H1 (cell line): ENCODE data around the gene CAMK2D. TPM values are rescaled to one million over a fixed set of nuclear protein-coding genes. Genes with fewer than 3 reads are reported as not detected.

ENCODE experiments used
- CEBPB ChIP-seq: IDR thresholded peaks from 2 replicates; pipeline ENCODE4 v1.6.1; 2012; ENCODE audit warnings: low read depth, low read length
- CTCF ChIP-seq, 3 experiments: IDR thresholded peaks; 1 replicate in 2 of 3; 2 replicates in 1 of 3; pipeline versions ENCODE4 v1.5.1 to v1.6.1; 2011; ENCODE audit warnings: low read length in 3 of 3, mild to moderate bottlenecking in 3 of 3, inconsistent platforms in 2 of 3, low read depth in 1 of 3, moderate library complexity in 1 of 3; ENCODE audit not compliant: insufficient read depth in 1 of 3; ENCODE audit errors: control extremely low read depth in 1 of 3
- GABPA ChIP-seq: IDR thresholded peaks from 2 replicates; pipeline ENCODE4 v1.6.1; 2011; ENCODE audit warnings: mild to moderate bottlenecking, low read length, moderate library complexity, borderline replicate concordance; ENCODE audit not compliant: insufficient read depth
- HDAC2 ChIP-seq, 2 experiments: fragments of 300-600 bp in 1 of 2; sonication (generic) in 1 of 2; IDR thresholded peaks; 2 replicates each; pipeline ENCODE4 v1.6.1; 2011 to 2012; ENCODE audit warnings: low read depth in 2 of 2, low read length in 2 of 2, mild to moderate bottlenecking in 2 of 2, moderate library complexity in 2 of 2, borderline replicate concordance in 1 of 2, inconsistent platforms in 1 of 2
- KDM4A ChIP-seq: IDR thresholded peaks from one replicate; pipeline ENCODE4 v1.7.1; 2012; ENCODE audit warnings: low read depth, mild to moderate bottlenecking, moderate library complexity, low read length, inconsistent platforms; ENCODE audit not compliant: severe bottlenecking
- MAFK ChIP-seq: IDR thresholded peaks from 2 replicates; pipeline ENCODE4 v1.6.1; 2012; ENCODE audit warnings: low read depth, mild to moderate bottlenecking, improper control_type of control experiment, low read length
- SIX5 ChIP-seq: IDR thresholded peaks from 2 replicates; pipeline ENCODE4 v1.6.1; 2011; ENCODE audit warnings: mild to moderate bottlenecking, low read depth, low read length
- TCF12 ChIP-seq: IDR thresholded peaks from 2 replicates; pipeline ENCODE4 v1.6.1; 2011; ENCODE audit warnings: low read depth, mild to moderate bottlenecking, low read length
- polyA plus RNA-seq, 7 experiments: library from polyadenylated mRNA; depleted of rRNA in 3 of 7; stranded (reverse) in 5 of 7; unstranded in 2 of 7; fragments of >200 nt in 5 of 7; fragments of 200-250 nt in 2 of 7; gene quantifications; 1 replicate in 5 of 7; 2 replicates in 1 of 7; 4 replicates in 1 of 7; pipeline versions ENCODE4 v1.2.1 to v1.2.3, GENCODE V29; 2011 to 2013; ENCODE audit warnings: missing spikeins in 2 of 7, mixed read lengths in 2 of 7
- total RNA-seq: library from RNA; stranded (reverse); fragmentation: NEBNext Ultra II Directional; extraction: Animal tissue kit (Norgen Biotek cat#: 25700); gene quantifications from 2 replicates; pipeline ENCODE4 v1.2.1, GENCODE V29; 2021

Gene CAMK2D
- total and polyA plus RNA-seq, 2 of the 8 experiments (the other 6 are each of a cell fraction or from before 2014, with no cell fraction given), result 3.2 to 7.0 TPM

- TF ChIP-seq KDM4A (no peak), CTCF (IDR thresholded peaks at IDR 0.05; ENCODE audit: control extremely low read depth in 1 of 3, insufficient read depth in 1 of 3, low read depth in 1 of 3, low read length in 3 of 3) (no peak), GABPA (no peak), SIX5 (no peak), CEBPB (no peak), TCF12 (no peak), HDAC2 (IDR thresholded peaks at IDR 0.05; ENCODE audit: borderline replicate concordance in 1 of 2, low read depth in 2 of 2, low read length in 2 of 2) (no peak), MAFK (no peak)
These were observed 294.0 kb downstream of the CAMK2D start (continued) for GRCh38 chr4:113467581-113467980.
